ENCODE results near the gene FTHL17. TPM values are rescaled to one million over a fixed set of nuclear protein-coding genes. Genes with fewer than 3 reads are reported as not detected.

The FTHL17 gene
- polyA plus RNA-seq (ENCODE audit: insufficient read length), result not detected
- long read RNA-seq, donor 1, result 0 reads
- long read RNA-seq, donor 2, result 0 reads
- long read RNA-seq, donor 3, result 0 reads
- long read RNA-seq, donor 4, result 0 reads
- long read RNA-seq, donor 5, result 0 reads
- long read RNA-seq, donor 6, result 0 reads
- long read RNA-seq, donor 7, result 0 reads
- long read RNA-seq, donor 8, result 0 reads

- DNase-seq, result no peak
Measured at GRCh38 chrX:31071725-31072124, at the start of gene FTHL17. FTHL17 (minus strand) TSS chrX:31072041; CDS start chrX:31071953, 88 bp downstream.

- DNase-seq, result no peak
Measured at GRCh38 chrX:31117266-31117665, 45.4 kb upstream of the FTHL17 start.

- DNase-seq, result no peak
Measured at GRCh38 chrX:31115398-31115797, 43.6 kb upstream of the FTHL17 start.

GRCh38 chrX:31114858-31115257 lies 43.0 kb upstream of the FTHL17 start:
- no peak for DNase-seq

- DNase-seq, result no peak
Measured at GRCh38 chrX:31112226-31112999, 40.6 kb upstream of the FTHL17 start.

GRCh38 chrX:31110657-31111056 lies 38.8 kb upstream of the FTHL17 start:
- DNase-seq, result no peak

GRCh38 chrX:31099536-31100090 lies 27.8 kb upstream of the FTHL17 start:
- DNase-seq, result no peak

GRCh38 chrX:31098079-31098478 lies 26.2 kb upstream of the FTHL17 start:
- DNase-seq, result no peak

GRCh38 chrX:31093639-31093975 lies 21.8 kb upstream of the FTHL17 start:
- no peak for DNase-seq

GRCh38 chrX:31092970-31093638 lies 21.3 kb upstream of the FTHL17 start:
- DNase-seq, result no peak

GRCh38 chrX:31092476-31092875 lies 20.6 kb upstream of the FTHL17 start:
- DNase-seq, result no peak

GRCh38 chrX:31091819-31092218 lies 20.0 kb upstream of the FTHL17 start:
- DNase-seq, result no peak

GRCh38 chrX:31074522-31074921 lies 2.7 kb upstream of the FTHL17 start:
- no peak for DNase-seq

GRCh38 chrX:31071262-31071661 lies 579 bp downstream of the FTHL17 start:
- no peak for DNase-seq

GRCh38 chrX:31070057-31070468 lies 1.8 kb downstream of the FTHL17 start:
- DNase-seq, result no peak

- DNase-seq, result no peak
Measured at GRCh38 chrX:31063114-31063513, 8.7 kb downstream of the FTHL17 start.

GRCh38 chrX:31061091-31061490 lies 10.8 kb downstream of the FTHL17 start:
- no peak for DNase-seq

- DNase-seq, result no peak
Measured at GRCh38 chrX:31060016-31060415, 11.8 kb downstream of the FTHL17 start.

GRCh38 chrX:31058284-31058683 lies 13.6 kb downstream of the FTHL17 start:
- no peak for DNase-seq

GRCh38 chrX:31057691-31058090 lies 14.2 kb downstream of the FTHL17 start:
- DNase-seq, result no peak

GRCh38 chrX:31057291-31057690 lies 14.6 kb downstream of the FTHL17 start:
- DNase-seq, result no peak

GRCh38 chrX:31053621-31054020 lies 18.2 kb downstream of the FTHL17 start:
- no peak for DNase-seq

- DNase-seq, result no peak
Measured at GRCh38 chrX:31039327-31039711, 32.5 kb downstream of the FTHL17 start.
